IPS-15b (cell line): ENCODE results near the gene UBXN11.

ENCODE experiments used
- H3K27me3 ChIP-seq: one replicate; pipeline ENCODE4 v1.6.1; 2013; ENCODE audit warnings: low read length; ENCODE audit not compliant: control insufficient read depth, insufficient read depth
- H3K36me3 ChIP-seq: one replicate; pipeline ENCODE4 v1.6.1; 2013; ENCODE audit warnings: low read length; ENCODE audit not compliant: control insufficient read depth, insufficient read depth
- H3K4me1 ChIP-seq: one replicate; pipeline ENCODE4 v1.6.1; 2013; ENCODE audit warnings: mild to moderate bottlenecking, low read length; ENCODE audit not compliant: control insufficient read depth, insufficient read depth
- H3K4me3 ChIP-seq: one replicate; pipeline ENCODE4 v1.5.1; 2013; ENCODE audit warnings: low read depth, low read length
- H3K9ac ChIP-seq: one replicate; pipeline ENCODE4 v1.6.1; 2013; ENCODE audit warnings: low read depth, mild to moderate bottlenecking, low read length
- H3K9me3 ChIP-seq: one replicate; pipeline ENCODE4 v1.6.1; 2013; ENCODE audit warnings: mild to moderate bottlenecking, low read length; ENCODE audit not compliant: control insufficient read depth, insufficient read depth

The UBXN11 gene, protein sequence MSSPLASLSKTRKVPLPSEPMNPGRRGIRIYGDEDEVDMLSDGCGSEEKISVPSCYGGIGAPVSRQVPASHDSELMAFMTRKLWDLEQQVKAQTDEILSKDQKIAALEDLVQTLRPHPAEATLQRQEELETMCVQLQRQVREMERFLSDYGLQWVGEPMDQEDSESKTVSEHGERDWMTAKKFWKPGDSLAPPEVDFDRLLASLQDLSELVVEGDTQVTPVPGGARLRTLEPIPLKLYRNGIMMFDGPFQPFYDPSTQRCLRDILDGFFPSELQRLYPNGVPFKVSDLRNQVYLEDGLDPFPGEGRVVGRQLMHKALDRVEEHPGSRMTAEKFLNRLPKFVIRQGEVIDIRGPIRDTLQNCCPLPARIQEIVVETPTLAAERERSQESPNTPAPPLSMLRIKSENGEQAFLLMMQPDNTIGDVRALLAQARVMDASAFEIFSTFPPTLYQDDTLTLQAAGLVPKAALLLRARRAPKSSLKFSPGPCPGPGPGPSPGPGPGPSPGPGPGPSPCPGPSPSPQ

GRCh38 chr1:26306290-26307229 lies at the start of gene UBXN11:
Gene UBXN11, minus strand, starts transcription at chr1:26306636. Its CDS starts 3,753 bp downstream, at chr1:26302883.
- Histone ChIP-seq H3K27me3 (no peaks in the 10 kb centered on the region), H3K4me1 (peaks cover 6% of the 10 kb centered on the region), H3K9ac (peak within 1 kb of the TSS; percentile 66), H3K9me3 (no peaks in the 10 kb centered on the region), H3K36me3 (no peaks in the 10 kb centered on the region), H3K4me3 (peak within 1 kb of the TSS; percentile 96)

- peaks cover 14% of the 10 kb centered on the region for H3K4me1 ChIP-seq
Observed at GRCh38 chr1:26356106-26356505, 49.7 kb upstream of the UBXN11 start.

DNA sequence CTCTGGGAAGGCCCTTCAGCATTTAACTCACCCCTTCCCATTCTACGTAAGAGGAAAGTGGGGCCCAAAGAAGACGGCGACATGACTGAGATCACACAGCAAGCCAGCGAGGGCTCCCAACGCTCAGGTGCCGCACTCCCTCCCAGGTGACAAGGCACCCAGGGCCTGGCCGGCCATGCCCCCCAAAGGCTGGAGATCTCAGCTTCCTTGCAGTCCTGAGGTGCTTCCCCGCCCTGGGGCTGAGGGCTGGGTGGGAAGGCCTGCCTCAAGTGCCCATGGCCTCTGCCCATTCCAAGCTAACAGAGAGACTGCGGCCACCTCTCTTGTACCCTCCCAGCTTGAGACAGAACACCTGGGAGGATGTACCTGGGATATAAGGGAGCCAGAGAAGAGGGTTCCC lies 48.5 kb upstream of the UBXN11 start:
- H3K9ac ChIP-seq, result no peak overlapping the region
- H3K4me1 ChIP-seq, result peaks cover 11% of the 10 kb centered on the region
- peaks cover 8% of the 10 kb centered on the region for H3K27me3 ChIP-seq
- H3K4me3 ChIP-seq, result no peak overlapping the region
- no peaks in the 10 kb centered on the region for H3K9me3 ChIP-seq
- H3K36me3 ChIP-seq, result no peaks in the 10 kb centered on the region

More at GRCh38 chr1:26356106-26356505, 49.7 kb upstream of the UBXN11 start:
- Histone ChIP-seq H3K27me3 (peaks cover 15% of the 10 kb centered on the region), H3K9me3 (no peaks in the 10 kb centered on the region), H3K36me3 (no peaks in the 10 kb centered on the region), H3K4me3 (no peak overlapping the region), H3K9ac (no peak overlapping the region)

- H3K4me1 ChIP-seq, result peaks cover 11% of the 10 kb centered on the region
- peaks cover 8% of the 10 kb centered on the region for H3K27me3 ChIP-seq
- H3K9ac ChIP-seq, result no peak within 1 kb of the TSS
- no peak within 1 kb of the TSS for H3K4me3 ChIP-seq
- no peaks in the 10 kb centered on the region for H3K9me3 ChIP-seq
- H3K36me3 ChIP-seq, result no peaks in the 10 kb centered on the region
Observed at GRCh38 chr1:26353976-26354820, 47.8 kb upstream of the UBXN11 start, which contains the start of gene CRYBG2. Gene CRYBG2, minus strand, starts transcription at chr1:26354130. Its CDS starts 7,473 bp downstream, at chr1:26346657.

DNA sequence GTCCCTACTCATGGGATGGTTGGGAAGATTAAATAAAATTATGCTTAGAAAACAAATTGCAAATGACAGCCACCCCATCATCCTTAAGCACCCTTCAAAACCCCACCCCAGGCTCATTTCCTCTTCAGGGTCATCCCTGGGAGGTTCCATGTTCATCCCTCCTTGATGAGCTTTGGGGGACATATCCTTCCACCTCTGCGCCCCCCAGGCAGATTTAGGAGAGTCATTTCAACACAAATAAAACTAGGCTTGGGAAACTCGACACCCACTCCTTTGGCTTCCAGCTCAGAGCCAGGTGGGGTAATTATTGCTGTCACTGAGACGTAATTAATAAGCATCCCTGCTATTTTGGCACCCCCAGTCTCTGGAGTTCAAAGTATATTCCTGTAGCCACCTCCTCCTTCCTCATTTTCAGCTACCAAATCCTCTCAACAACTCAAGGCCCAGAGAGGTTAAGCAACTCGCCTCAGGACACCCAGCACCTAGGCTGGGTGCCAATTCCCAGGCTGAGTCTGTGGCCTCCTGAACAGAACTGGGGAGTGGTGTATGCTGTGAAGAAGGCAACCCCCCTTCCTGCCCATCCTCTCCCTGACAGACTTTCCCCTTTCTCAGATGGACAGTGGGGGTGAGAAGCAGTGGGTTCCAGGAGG lies 46.9 kb upstream of the UBXN11 start:
- Histone ChIP-seq H3K4me3 (no peak overlapping the region), H3K4me1 (peaks cover 4% of the 10 kb centered on the region), H3K9me3 (no peaks in the 10 kb centered on the region), H3K9ac (no peak overlapping the region), H3K27me3 (no peaks in the 10 kb centered on the region), H3K36me3 (no peaks in the 10 kb centered on the region)

DNA sequence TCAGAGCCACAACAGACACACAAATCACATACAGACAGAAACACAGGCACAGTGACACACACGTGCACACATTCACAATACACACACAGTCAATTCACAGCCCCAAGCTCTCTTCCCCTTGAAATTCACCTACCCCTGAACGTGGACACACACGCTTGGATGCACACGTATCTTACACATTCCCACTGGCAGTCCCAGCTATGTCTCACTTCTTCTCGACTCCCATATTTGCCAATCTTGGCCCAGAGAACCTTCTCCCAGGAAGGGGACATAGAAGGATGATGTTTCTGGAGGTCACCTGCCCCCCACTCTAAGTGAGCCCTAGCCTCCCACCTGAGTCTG lies 45.9 kb upstream of the UBXN11 start:
- Histone ChIP-seq H3K4me1 (peaks cover 4% of the 10 kb centered on the region), H3K27me3 (no peaks in the 10 kb centered on the region), H3K9me3 (no peaks in the 10 kb centered on the region), H3K4me3 (no peak overlapping the region), H3K36me3 (no peaks in the 10 kb centered on the region), H3K9ac (no peak overlapping the region)

DNA sequence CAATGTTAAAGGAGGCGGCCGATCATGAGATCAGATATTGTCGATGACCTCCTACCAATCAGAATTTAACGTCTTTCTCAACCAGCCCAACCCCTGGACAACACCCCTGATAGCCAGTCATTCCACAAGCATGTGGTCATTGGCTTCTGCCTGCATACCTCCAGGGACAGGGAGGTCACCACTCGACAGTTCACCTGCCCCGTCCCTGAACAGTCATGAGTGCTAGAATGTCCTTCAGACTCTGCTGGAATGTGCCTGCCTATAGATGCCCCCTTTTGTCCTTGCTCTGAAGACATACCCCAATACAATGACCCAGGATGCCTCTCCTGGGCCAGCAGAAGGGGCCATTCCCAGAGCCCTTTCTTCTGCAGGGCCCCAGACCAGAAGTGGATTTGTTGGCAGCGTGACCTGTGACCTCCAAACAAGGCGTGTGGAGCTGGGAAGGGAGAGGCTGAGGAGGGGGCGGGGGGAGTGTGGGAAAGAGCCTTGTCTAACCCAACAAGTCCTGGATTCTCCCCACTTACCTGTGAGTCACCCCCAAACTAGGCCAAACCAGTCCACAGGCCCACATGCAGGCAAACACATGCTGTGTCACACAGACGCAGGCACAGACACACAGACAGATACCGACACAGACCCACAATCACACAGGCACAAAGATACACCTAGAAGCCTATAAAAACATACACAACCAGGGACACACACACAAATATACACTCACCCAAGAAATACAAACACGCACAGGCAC lies 45.3 kb upstream of the UBXN11 start:
- H3K9ac ChIP-seq, result no peak overlapping the region

GRCh38 chr1:26350701-26351589 lies 44.5 kb upstream of the UBXN11 start:
- Histone ChIP-seq H3K9ac (no peak overlapping the region), H3K4me1 (peaks cover 4% of the 10 kb centered on the region), H3K4me3 (no peak overlapping the region)

More for the DNA sequence above, 45.3 kb upstream of the UBXN11 start:
- H3K27me3 ChIP-seq, result no peaks in the 10 kb centered on the region
- H3K36me3 ChIP-seq, result no peaks in the 10 kb centered on the region
- peaks cover 4% of the 10 kb centered on the region for H3K4me1 ChIP-seq
- no peak overlapping the region for H3K4me3 ChIP-seq
- no peaks in the 10 kb centered on the region for H3K9me3 ChIP-seq

GRCh38 chr1:26350343-26350700 lies 43.9 kb upstream of the UBXN11 start:
- peaks cover 4% of the 10 kb centered on the region for H3K4me1 ChIP-seq
- H3K27me3 ChIP-seq, result no peaks in the 10 kb centered on the region
- no peaks in the 10 kb centered on the region for H3K9me3 ChIP-seq
- H3K4me3 ChIP-seq, result no peak overlapping the region
- H3K9ac ChIP-seq, result no peak overlapping the region
- H3K36me3 ChIP-seq, result peaks cover 3% of the 10 kb centered on the region

More at GRCh38 chr1:26350701-26351589, 44.5 kb upstream of the UBXN11 start:
- H3K9me3 ChIP-seq, result no peaks in the 10 kb centered on the region
- H3K36me3 ChIP-seq, result no peaks in the 10 kb centered on the region
- H3K27me3 ChIP-seq, result no peaks in the 10 kb centered on the region

DNA sequence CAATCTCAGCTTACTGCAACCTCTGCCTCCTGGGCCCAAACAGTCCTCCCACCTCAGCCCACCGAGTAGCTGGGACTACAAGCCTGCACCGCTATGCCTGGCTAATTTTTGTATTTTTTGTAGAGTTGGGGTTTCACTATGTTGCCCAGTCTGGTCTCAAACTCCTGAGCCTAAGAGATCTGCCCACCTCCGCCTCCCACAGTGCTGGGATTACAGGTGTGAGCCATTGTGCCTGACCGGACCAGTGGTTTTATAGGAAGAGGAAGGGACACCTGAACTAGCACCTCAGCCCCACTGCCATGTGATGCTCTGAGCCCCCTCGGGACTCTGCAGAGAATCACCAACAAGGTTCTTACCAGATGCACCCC lies 43.4 kb upstream of the UBXN11 start:
- H3K4me1 ChIP-seq, result peaks cover 4% of the 10 kb centered on the region
- no peaks in the 10 kb centered on the region for H3K9me3 ChIP-seq
- H3K9ac ChIP-seq, result no peak overlapping the region
- no peak overlapping the region for H3K4me3 ChIP-seq
- H3K27me3 ChIP-seq, result no peaks in the 10 kb centered on the region
- peaks cover 4% of the 10 kb centered on the region for H3K36me3 ChIP-seq
